Testis (tissue), 3 donors: ENCODE results near the gene TMEM18. TPM values are rescaled to one million over a fixed set of nuclear protein-coding genes. Genes with fewer than 3 reads are reported as not detected.
A peak's percentile ranks its signal among the peaks of the same experiment; 100 is the strongest.

Experiments
- DNase-seq: peaks from one replicate; pipeline ENCODE4 v3.0.0-alpha.2; 2019
- H3K27ac ChIP-seq, 2 donors: fragments of 200-600 bp; sonication (generic); one replicate each; pipeline ENCODE4 v1.5.1; 2019
- H3K27me3 ChIP-seq: fragments of 200-600 bp; sonication (generic); one replicate; pipeline ENCODE4 v1.5.1; 2019
- H3K36me3 ChIP-seq: fragments of 200-600 bp; sonication (generic); one replicate; pipeline ENCODE4 v1.5.1; 2017; ENCODE audit warnings: low read depth; ENCODE audit errors: missing control alignments
- H3K4me1 ChIP-seq: fragments of 200-600 bp; sonication (generic); one replicate; pipeline ENCODE4 v1.5.1; 2019
- H3K4me3 ChIP-seq, 2 donors: fragments of 200-600 bp; sonication (generic); one replicate each; pipeline ENCODE4 v1.5.1; 2017 to 2019
- H3K9me3 ChIP-seq: fragments of 200-600 bp; sonication (generic); one replicate; pipeline ENCODE4 v1.5.1; 2017
- CTCF ChIP-seq, 3 experiments: fragments of 450-650 bp in 2 of 3; fragments of 200-600 bp in 1 of 3; sonication (generic) in 1 of 3; IDR thresholded peaks; one replicate each; pipeline ENCODE4 v1.5.1; 2016 to 2019; ENCODE audit warnings: antibody characterized with exemption in 3 of 3, mild to moderate bottlenecking in 2 of 3, moderate library complexity in 1 of 3
- POLR2A ChIP-seq: fragments of 450-650 bp; IDR thresholded peaks from one replicate; pipeline ENCODE4 v1.6.1; 2017; ENCODE audit warnings: antibody characterized with exemption, mild to moderate bottlenecking, moderate library complexity
- WGBS, 2 donors: methylation state at CpG; one replicate each; pipeline ENCODE4 v1.1.5; 2018; 5-methylcytosine and 5-hydroxymethylcytosine counted together
- intact Hi-C: fragments of 100-400 bp; cut with DNase I; formaldehyde crosslinking; loops from one replicate; pipeline ENCODE4 v1.15.1; 2023; ENCODE audit warnings: low total_unique reads
- polyA plus RNA-seq: library from polyadenylated mRNA; stranded (reverse); fragments of 350-450 nt; fragmentation: Illumina TruSeq; extraction: RNeasy Lipid Tissue Mini Kit (QIAGEN cat#74804); gene quantifications from one replicate; pipeline ENCODE4 v1.2.3, GENCODE V29; 2014; ENCODE audit warnings: low read depth, low replicate concordance; ENCODE audit not compliant: insufficient read depth
- total RNA-seq, 2 donors: library from RNA; depleted of rRNA; stranded (reverse); fragments of >200 nt; gene quantifications; one replicate each; pipeline ENCODE4 v1.2.3, GENCODE V29; 2016

TMEM18 gene
- total and polyA plus RNA-seq, 3 donors from 2014 or later = 18.0 to 30.5 (median 25.8) TPM

- no peak for TF ChIP-seq POLR2A
- TF ChIP-seq CTCF (IDR thresholded peaks at IDR 0.05) = no peak
- Histone ChIP-seq H3K27me3 (no peaks in the 10 kb centered on the region), H3K4me3 (no peak overlapping the region), H3K27ac (no peak overlapping the region), H3K36me3 (no peaks in the 10 kb centered on the region), H3K9me3 (no peaks in the 10 kb centered on the region), H3K4me1 (peaks cover 15% of the 10 kb centered on the region)
- DNase-seq = peak; percentile 83
- 25 to 40% methylated on average over 17 to 29 of the region's 29 CpGs for WGBS, 2 donors
- intact Hi-C loops = no loop called here
Observed at GRCh38 chr2:660586-661359, 16.4 kb downstream of the TMEM18 start.

GRCh38 chr2:660029-660428 lies 17.2 kb downstream of the TMEM18 start:
- H3K36me3 ChIP-seq = no peaks in the 10 kb centered on the region
- intact Hi-C loops = no loop called here
- no peak overlapping the region for H3K4me3 ChIP-seq
- H3K4me1 ChIP-seq = peaks cover 15% of the 10 kb centered on the region
- WGBS, 2 donors = 49 to 60% methylated on average over 12 of the region's 12 CpGs
- DNase-seq = no peak
- no peaks in the 10 kb centered on the region for H3K27me3 ChIP-seq
- no peaks in the 10 kb centered on the region for H3K9me3 ChIP-seq
- no peak overlapping the region for H3K27ac ChIP-seq
- no peak for TF ChIP-seq POLR2A
- no peak for TF ChIP-seq CTCF (IDR thresholded peaks at IDR 0.05)

GRCh38 chr2:658426-658825 lies 18.8 kb downstream of the TMEM18 start:
- intact Hi-C loops = no loop called here
- H3K36me3 ChIP-seq = no peaks in the 10 kb centered on the region
- DNase-seq = no peak
- no peak overlapping the region for H3K4me3 ChIP-seq
- no peaks in the 10 kb centered on the region for H3K27me3 ChIP-seq
- H3K27ac ChIP-seq = no peak overlapping the region
- no peak for TF ChIP-seq POLR2A
- TF ChIP-seq CTCF (IDR thresholded peaks at IDR 0.05) = no peak
- peaks cover 15% of the 10 kb centered on the region for H3K4me1 ChIP-seq
- WGBS, 2 donors = 80 to 82% methylated on average over 8 of the region's 8 CpGs
- no peaks in the 10 kb centered on the region for H3K9me3 ChIP-seq

GRCh38 chr2:657766-658165 lies 19.4 kb downstream of the TMEM18 start:
- TF ChIP-seq CTCF (IDR thresholded peaks at IDR 0.05) (no peak), POLR2A (no peak)
- WGBS, 2 donors = 81 to 89% methylated on average over 6 of the region's 6 CpGs
- intact Hi-C loops = no loop called here
- H3K27me3 ChIP-seq = no peaks in the 10 kb centered on the region
- no peak overlapping the region for H3K27ac ChIP-seq
- DNase-seq = peak; percentile 4
- no peaks in the 10 kb centered on the region for H3K36me3 ChIP-seq
- peaks cover 15% of the 10 kb centered on the region for H3K4me1 ChIP-seq
- no peak overlapping the region for H3K4me3 ChIP-seq
- no peaks in the 10 kb centered on the region for H3K9me3 ChIP-seq

GRCh38 chr2:656676-657075 lies 20.5 kb downstream of the TMEM18 start:
- TF ChIP-seq CTCF (IDR thresholded peaks at IDR 0.05) = no peak
- no peak for TF ChIP-seq POLR2A

More at GRCh38 chr2:656676-657075, 20.5 kb downstream of the TMEM18 start:
- Histone ChIP-seq H3K4me1 (peaks cover 15% of the 10 kb centered on the region), H3K27ac (no peak overlapping the region), H3K9me3 (no peaks in the 10 kb centered on the region), H3K4me3 (no peak overlapping the region), H3K27me3 (no peaks in the 10 kb centered on the region), H3K36me3 (no peaks in the 10 kb centered on the region)
- DNase-seq = peak; percentile 8
- WGBS, 2 donors = 84 to 86% methylated on average over 5 of the region's 5 CpGs
- intact Hi-C loops = no loop called here
